Psoas muscle (tissue), 8 donors: Measurements from ENCODE around the gene CAMK1D. TPM values are rescaled to one million over a fixed set of nuclear protein-coding genes. Genes with fewer than 3 reads are reported as not detected.

Experiments used
- ATAC-seq, 4 donors: fragments of 200-7000 bp; cut with Tn5 transposase; one replicate each; pipeline ENCODE4 v1.9.1; 2020; ENCODE audit warnings: moderate library complexity in 3 of 4, mild to moderate bottlenecking in 2 of 4
- DNase-seq, 2 donors: peaks; one replicate each; pipeline ENCODE4 v3.0.0-alpha.2; 2020
- H3K27ac ChIP-seq: fragments of 200-600 bp; one replicate; pipeline ENCODE4 v1.8.0; 2022
- H3K27me3 ChIP-seq, 3 donors: fragments of 200-600 bp in 1 of 3; one replicate each; pipeline versions ENCODE4 v1.6.1 to v1.8.0; 2013 to 2022; ENCODE audit warnings: low read length in 2 of 3, mild to moderate bottlenecking in 2 of 3, moderate library complexity in 1 of 3; ENCODE audit not compliant: insufficient read depth in 3 of 3
- H3K36me3 ChIP-seq, 2 donors: fragments of 200-600 bp in 1 of 2; one replicate each; pipeline versions ENCODE4 v1.6.1 to v1.8.0; 2013 to 2022; ENCODE audit warnings: low read depth in 1 of 2, mild to moderate bottlenecking in 1 of 2, moderate library complexity in 1 of 2; ENCODE audit not compliant: insufficient read depth in 1 of 2
- H3K4me1 ChIP-seq: fragments of 200-600 bp; one replicate; pipeline ENCODE4 v1.8.0; 2022
- H3K4me3 ChIP-seq: fragments of 200-600 bp; one replicate; pipeline ENCODE4 v1.8.0; 2022; ENCODE audit warnings: mild to moderate bottlenecking
- H3K9me3 ChIP-seq: fragments of 200-600 bp; one replicate; pipeline ENCODE4 v1.8.0; 2022
- WGBS, 3 donors: extraction: QIAGEN DNeasy Blood & Tissue Kit; methylation state at CpG; one replicate each; pipeline versions ENCODE4 v1.1.6 to v1.1.7; 2013; 5-methylcytosine and 5-hydroxymethylcytosine counted together
- intact Hi-C, 2 donors: fragments of 100-400 bp; cut with DNase I; formaldehyde crosslinking; loops; one replicate each; pipeline versions ENCODE4 v1.11.0 to v1.14.2; 2022
- polyA plus RNA-seq, 3 donors: library from polyadenylated mRNA; stranded (reverse); fragments of 200-250 nt; gene quantifications; one replicate each; pipeline ENCODE4 v1.2.3, GENCODE V29; 2013
- total RNA-seq, 4 donors: library from RNA; stranded (reverse); fragmentation: NEBNext Ultra II Directional in 2 of 4; extraction: Animal tissue kit (Norgen Biotek cat#: 25700) in 2 of 4; gene quantifications; one replicate each; pipeline versions ENCODE4 v1.2.1 to v1.2.4, GENCODE V29; 2021 to 2023
- TF ChIP-seq, protein P1 (sequence below): fragments of 200-600 bp; IDR thresholded peaks from one replicate; pipeline ENCODE4 v1.8.0; 2022; ENCODE audit warnings: antibody characterized with exemption
- donor health status: healthy with polysubstance abuse.
- donor health status: DM: no; HTN: no; CAD: no; lungs with moderate emphysema.
- donor health status: Bipolar disorder and iron deficiency.
- donor health status: healthy.
- donor health status: DM: yes; HTN: yes; CAD: no.
- donor health status: DM: no; HTN: no; CAD: no.
- donor health status: DM: no; HTN: no; CAD: no.
- donor health status: DM: yes; HTN: yes; CAD: no.

Gene CAMK1D
- total and polyA plus RNA-seq, 7 donors: 0.39 to 1.8 (median 0.53) TPM

DNA sequence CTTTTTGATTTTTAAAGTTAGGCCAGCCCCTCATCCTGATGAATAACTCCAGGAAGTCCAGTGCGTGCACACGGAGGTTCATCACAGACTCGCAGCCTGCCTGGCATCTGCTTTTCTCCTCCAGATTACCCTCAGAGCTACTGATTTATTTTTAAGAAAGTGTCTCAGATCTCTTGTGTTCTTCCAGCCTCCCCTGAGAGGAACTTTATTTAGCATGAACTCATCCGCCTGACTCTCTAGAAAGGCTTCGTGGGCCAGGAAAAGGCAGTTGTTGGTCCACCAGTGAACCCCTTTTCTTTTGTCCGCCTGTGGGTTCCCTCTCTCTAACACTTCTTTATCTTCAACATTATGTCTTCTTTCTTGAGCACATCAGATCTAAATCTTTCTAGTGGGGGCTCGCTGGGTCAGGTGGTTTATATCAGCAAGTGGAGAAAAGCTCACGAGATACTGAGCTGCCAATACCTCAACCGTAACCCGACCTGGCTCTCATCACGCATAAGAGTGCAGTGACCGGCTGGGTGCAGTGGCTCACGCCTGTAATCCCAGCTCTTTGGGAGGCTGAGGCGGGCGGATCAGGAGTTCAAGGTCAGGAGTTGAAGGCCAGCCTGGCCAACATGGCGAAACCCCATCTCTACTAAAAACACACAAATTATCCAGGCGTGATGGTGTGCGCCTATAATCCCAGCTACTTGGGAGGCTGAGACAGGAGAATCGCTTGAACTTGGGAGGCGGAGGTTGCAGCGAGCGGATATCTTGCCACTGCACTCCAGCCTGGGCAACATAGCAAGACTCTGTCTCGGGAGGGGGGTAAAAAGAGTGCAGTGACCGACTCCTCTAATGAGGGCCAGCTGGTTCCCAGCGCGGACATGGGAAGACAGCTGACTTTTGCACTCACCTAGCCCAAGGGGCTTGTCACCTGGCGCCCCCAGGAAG, 489.9 kb downstream of the CAMK1D start:
- no peak overlapping the region for H3K27ac ChIP-seq
- TF ChIP-seq, protein P1, sequence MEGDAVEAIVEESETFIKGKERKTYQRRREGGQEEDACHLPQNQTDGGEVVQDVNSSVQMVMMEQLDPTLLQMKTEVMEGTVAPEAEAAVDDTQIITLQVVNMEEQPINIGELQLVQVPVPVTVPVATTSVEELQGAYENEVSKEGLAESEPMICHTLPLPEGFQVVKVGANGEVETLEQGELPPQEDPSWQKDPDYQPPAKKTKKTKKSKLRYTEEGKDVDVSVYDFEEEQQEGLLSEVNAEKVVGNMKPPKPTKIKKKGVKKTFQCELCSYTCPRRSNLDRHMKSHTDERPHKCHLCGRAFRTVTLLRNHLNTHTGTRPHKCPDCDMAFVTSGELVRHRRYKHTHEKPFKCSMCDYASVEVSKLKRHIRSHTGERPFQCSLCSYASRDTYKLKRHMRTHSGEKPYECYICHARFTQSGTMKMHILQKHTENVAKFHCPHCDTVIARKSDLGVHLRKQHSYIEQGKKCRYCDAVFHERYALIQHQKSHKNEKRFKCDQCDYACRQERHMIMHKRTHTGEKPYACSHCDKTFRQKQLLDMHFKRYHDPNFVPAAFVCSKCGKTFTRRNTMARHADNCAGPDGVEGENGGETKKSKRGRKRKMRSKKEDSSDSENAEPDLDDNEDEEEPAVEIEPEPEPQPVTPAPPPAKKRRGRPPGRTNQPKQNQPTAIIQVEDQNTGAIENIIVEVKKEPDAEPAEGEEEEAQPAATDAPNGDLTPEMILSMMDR: no peak
- intact Hi-C loops: no loop called here

DNA sequence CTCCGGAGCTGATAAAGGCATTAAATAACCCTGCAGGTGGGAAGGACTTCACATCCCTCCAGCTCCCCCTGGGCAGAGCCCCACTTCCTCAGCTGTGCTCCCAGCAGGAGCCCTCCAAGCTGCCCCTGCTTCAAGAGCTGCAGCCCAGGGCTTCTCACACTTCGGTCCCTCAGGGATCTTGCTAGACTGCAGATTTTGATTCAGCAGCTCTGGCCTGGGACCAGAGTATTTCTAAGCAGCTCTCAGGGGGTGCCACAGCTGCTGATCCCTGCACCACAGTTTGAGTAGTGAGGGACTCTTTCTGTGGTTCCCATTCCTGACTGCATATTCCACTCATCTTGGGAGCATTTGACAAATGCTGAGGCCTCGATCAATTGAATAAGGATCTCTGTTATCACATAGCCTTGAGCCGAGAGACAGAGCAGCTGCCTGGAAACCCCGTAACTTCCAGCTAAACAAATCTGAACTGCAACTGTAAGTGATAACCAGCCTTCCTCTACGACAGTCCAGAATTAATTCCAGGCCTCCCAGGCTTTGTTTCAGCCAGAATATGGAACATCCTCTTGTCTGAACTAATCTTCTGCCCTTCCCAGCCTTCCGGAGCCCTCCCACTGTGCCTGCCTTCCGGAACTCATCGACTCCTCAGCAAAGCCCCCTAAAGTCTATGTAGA, 490.7 kb downstream of the CAMK1D start:
- TF ChIP-seq, protein P1: no peak
- no peak overlapping the region for H3K27ac ChIP-seq
- no peaks in the 10 kb centered on the region for H3K9me3 ChIP-seq
- H3K36me3 ChIP-seq: no peaks in the 10 kb centered on the region
- H3K27me3 ChIP-seq: no peaks in the 10 kb centered on the region
- no peaks in the 10 kb centered on the region for H3K4me1 ChIP-seq
- ATAC-seq: no peak
- DNase-seq: no peak
- no peak overlapping the region for H3K4me3 ChIP-seq
- WGBS, 3 donors: 37 to 44% (median 41%) methylated on average over 9 of the region's 9 CpGs
- intact Hi-C loops: no loop called here

More for the DNA sequence above, 489.9 kb downstream of the CAMK1D start:
- H3K4me3 ChIP-seq: no peak overlapping the region
- 76 to 82% (median 80%) methylated on average over 27 of the region's 27 CpGs for WGBS, 3 donors
- H3K27me3 ChIP-seq: no peaks in the 10 kb centered on the region
- no peaks in the 10 kb centered on the region for H3K36me3 ChIP-seq
- no peak for ATAC-seq
- H3K9me3 ChIP-seq: no peaks in the 10 kb centered on the region
- DNase-seq: no peak
- H3K4me1 ChIP-seq: no peaks in the 10 kb centered on the region

DNA sequence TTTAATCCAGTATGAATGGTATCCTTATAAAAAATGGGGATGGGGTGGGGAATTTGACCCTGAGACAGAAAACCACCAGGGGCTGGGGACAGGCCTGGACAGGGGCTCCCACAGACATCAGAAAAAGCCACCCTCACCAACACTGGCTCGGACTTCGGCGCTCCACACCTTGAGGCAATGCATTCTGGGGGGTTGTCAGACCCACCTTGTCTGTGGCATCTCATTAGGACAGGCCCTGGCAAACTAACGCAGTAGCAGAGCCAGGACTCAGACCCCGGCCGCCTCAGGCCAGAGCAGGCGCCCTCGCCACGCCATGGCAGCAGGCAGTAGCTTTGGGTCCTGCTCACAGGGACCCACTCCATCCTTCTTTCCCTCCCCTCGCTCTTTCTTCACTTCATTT, 492.1 kb downstream of the CAMK1D start:
- WGBS, 3 donors: 93 to 97% (median 97%) methylated on average over 10 of the region's 10 CpGs
- no peaks in the 10 kb centered on the region for H3K27me3 ChIP-seq
- H3K36me3 ChIP-seq: no peaks in the 10 kb centered on the region
- H3K9me3 ChIP-seq: no peaks in the 10 kb centered on the region
- intact Hi-C loops: no loop called here
- ATAC-seq (no peak), DNase-seq (no peak)
- no peaks in the 10 kb centered on the region for H3K4me1 ChIP-seq
- H3K27ac ChIP-seq: no peak overlapping the region
- H3K4me3 ChIP-seq: no peak overlapping the region
- TF ChIP-seq, protein P1: no peak

DNA sequence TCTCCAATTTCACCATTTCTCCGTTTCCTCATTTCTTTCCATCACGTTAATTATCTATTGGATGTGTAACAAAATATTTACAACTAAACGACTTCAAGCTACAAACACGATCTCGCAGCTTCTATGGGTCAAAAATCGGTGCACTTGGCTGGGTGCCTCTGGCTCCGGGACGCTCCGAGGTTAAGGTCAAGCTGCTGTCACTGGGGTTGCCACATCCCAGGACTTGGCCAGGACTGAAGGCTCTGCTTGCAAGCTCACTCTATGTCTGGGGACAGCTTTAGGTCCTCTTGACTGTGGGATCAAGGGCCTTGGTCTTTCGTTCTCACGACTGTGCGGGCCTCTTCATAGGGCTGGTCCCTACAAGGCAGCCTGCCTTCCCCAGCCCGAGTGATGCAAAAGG, 492.5 kb downstream of the CAMK1D start:
- no peaks in the 10 kb centered on the region for H3K36me3 ChIP-seq
- WGBS, 3 donors: 80 to 83% (median 82%) methylated on average over 13 of the region's 13 CpGs
- intact Hi-C loops: no loop called here
- no peaks in the 10 kb centered on the region for H3K27me3 ChIP-seq
- DNase-seq: peak in 1 of 2 donors; percentile 29
- H3K4me1 ChIP-seq: no peaks in the 10 kb centered on the region
- H3K9me3 ChIP-seq: no peaks in the 10 kb centered on the region
- no peak for ATAC-seq
- TF ChIP-seq, protein P1: no peak
- H3K27ac ChIP-seq: no peak overlapping the region
- no peak overlapping the region for H3K4me3 ChIP-seq
